HG02763 (cell line): ENCODE data around the gene SYT15.

ENCODE experiments used
- ATAC-seq: cut with Tn5 transposase; IDR thresholded peaks from one replicate; pipeline ENCODE4 v1.9.1; 2021; ENCODE audit warnings: mild to moderate bottlenecking, moderate library complexity; ENCODE audit not compliant: unreplicated experiment

The SYT15 gene

DNA sequence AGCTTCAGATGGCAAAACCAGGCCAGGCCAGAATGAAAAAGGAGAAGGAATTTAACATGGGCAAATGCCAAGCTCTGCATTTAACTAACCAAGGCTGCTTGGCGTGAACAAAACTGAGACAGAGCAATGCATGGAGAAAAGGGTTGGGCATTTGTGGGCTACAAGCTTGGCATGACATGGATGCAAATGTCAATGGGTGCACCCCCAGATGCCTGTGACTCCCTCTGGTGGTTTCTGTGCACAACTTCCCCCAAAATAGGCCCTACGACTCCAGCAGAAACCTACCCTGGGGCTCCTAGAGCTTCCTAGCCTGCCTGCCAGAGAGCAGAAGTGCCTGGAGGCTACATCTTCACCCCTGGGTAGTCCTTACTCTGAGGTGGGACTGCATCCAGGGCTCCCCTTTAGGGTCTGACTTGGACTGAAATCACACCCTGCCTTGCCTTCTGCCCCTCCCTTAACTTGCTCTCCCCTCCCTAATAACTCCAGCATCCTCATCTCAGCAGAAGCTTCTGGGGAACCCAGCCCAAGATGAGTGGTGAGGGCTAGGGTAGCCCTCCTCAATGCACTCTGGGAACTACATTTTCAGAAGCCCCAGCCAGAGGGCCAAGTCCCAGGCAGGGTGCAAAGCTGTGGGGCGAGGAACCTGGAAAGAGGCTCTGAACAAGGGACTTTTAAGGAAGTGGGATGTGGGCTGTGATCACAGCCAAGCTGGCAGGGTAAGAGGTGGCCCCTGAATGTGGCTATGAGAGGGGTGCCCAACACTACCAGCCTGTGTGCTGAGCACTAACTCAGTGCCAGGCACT is 33.7 kb upstream of the SYT15 start:
- ATAC-seq, result no peak

- no peak for ATAC-seq
Measured at GRCh38 chr10:46545861-46546590, 32.9 kb upstream of the SYT15 start.

- no peak for ATAC-seq
Measured at GRCh38 chr10:46546591-46547540, 32.1 kb upstream of the SYT15 start.

DNA sequence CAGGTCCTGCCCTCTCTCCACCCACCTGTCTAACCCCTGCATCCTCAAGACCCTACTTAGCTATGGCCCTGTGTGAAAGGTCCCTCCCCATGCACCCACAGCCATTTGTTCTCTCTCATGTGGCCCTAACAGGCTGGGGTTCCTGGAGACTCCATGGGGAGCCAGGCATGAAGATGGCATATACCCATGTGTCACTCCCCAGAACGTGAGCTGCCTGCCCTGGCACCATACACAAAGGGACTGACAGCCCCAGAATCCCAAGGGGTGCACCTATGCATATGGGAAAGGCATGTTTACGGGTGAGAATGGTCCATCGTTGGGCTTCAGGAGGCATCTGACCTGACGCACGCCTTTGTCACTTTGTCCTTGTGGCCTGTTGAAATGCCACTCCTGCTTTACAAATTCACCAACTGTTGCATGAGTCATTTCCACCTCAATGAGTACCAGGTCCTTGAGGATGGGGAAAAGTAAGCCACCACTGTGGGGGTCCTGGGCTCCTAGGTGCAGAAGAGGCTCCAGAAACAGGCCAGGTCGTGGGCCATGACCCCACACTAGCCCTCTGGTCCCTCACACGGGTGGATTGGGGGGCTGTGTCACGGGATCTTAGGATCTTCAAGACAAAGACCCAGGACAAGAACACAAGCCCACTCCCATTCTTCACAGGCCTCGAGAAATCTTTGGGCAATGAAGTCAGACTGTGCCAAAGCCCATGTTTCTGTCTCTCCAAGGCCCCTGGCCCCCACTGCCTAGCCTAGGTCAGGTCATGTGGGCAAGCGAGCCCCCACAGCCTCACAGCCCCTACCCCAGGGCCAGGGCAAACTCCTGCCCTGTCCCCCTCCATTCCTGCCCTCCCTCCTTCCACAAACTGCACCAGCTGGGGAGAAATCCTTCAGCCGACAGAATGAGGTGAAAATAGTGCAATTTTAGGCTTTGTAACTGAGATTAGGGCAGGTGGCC is 31.1 kb upstream of the SYT15 start:
- ATAC-seq, result no peak

- no peak for ATAC-seq
Measured at GRCh38 chr10:46548498-46549090, 30.3 kb upstream of the SYT15 start.

DNA sequence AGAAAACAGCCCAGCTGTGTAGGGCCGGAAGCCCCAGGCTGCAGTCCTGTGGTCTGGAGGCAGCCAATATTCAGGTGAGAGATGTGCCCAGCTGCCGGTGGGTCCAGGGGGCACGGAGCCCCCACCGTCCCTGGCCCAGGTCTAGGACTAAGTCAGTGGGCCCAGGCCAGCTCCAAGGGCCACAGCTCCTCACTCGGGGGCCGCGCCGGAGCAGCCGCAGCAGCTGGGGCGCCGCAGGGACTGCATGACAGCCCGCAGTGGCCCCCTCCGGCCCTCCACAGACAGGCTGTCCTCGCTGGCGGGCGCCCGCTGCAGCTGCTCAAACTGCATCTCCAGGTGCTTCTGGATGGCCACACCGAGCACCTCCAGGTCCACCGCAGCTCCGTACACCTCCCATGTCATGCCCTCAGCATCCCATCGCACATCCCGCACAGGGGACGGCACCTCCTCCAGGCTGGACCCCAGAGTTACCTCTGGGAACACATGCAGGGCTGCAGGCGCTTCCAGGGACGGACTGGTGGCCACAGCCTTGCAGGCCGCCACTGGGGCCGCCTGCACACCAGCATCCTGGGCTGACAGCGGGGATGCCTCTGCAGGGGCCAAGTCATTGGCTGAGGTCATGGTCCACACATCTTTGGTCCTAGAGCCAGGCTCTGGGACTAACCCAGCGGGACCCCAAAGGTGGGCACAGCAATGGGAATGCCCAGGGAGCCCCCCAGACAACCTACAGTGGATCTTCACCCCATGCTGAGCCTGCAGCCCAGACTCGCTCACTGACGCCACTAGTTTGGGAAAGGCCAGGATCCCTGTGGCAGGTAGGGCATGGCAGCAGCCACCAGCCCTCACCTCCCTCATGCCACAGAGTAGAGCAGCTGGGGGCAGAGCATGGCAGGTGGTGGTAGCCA is 29.5 kb upstream of the SYT15 start:
- no peak for ATAC-seq

DNA sequence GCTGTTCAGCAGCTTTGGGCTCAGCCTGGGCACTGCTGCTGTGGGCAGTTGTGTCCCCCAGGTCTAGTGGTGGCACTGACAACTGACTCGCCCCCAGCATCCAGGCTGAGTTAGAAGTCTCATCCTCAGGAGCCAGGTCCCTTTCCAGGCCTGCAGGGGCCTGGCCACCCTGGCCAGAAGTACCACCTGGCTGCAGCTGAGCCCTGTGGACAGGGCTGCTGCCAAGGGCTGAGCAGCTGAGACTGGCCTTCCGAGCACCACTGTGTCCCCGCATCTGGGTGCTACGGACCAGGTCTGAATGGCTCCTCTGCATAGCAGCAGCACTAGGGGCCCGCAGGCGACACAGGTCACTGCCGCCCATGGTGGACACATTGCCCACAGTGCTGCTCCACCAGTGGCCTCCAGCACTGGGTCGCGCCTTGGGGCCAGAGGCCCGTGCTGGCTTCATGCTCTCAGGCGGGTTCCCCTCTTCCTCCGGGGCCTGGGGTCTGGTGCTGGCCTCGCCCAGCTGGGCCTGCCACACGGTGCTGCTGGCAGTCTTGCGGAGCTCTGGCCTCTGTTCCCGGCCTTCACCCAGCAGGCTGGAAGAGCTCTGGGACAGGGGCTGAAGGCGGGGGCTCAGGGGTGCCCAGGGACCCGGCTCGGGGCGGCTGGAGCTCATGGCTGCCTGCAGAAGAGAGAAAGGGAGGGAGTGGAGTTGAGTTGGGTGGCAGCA is 28.7 kb upstream of the SYT15 start:
- no peak for ATAC-seq

DNA sequence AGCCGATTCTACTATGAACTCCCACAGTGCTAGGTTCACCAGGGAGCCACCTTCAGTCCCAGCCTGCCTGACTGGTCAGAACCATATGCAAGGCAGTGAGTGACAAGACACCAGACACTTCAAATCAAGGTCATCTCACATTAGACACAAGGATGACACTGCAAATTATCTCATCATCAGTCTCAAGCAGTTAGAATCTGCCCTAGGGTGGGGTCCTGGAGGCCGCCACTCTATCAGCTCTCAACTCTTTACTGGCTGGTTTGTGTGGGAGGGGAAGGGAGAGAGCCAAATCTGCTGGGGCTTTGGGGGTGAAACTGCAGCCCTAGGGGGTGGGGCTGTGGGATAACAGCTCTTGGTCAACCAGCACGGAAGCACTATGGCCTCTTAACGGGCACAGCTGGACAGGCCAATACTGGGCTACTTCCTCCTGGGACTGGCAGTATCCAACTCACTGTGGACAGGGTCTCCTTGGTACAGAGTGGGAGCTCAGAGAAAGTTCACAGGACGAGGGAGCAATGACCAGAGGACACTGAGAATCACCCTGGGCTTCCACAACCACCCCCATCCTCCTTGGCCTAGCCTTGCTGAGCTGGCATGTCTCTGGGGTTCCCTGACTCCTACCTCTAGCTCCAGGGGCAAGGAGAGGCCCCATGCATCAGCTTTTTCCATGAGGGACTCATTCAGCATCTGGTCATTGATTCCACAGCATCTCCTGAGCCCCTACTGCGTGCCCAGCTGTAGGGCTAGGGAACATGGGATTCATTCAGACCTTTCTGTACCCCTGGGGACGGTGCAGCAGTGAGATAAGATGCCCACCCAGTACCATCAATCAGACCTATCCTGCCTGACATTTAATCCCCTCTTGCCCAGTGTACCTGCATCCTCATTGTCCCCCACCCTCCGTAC is 27.9 kb upstream of the SYT15 start:
- ATAC-seq, result no peak

DNA sequence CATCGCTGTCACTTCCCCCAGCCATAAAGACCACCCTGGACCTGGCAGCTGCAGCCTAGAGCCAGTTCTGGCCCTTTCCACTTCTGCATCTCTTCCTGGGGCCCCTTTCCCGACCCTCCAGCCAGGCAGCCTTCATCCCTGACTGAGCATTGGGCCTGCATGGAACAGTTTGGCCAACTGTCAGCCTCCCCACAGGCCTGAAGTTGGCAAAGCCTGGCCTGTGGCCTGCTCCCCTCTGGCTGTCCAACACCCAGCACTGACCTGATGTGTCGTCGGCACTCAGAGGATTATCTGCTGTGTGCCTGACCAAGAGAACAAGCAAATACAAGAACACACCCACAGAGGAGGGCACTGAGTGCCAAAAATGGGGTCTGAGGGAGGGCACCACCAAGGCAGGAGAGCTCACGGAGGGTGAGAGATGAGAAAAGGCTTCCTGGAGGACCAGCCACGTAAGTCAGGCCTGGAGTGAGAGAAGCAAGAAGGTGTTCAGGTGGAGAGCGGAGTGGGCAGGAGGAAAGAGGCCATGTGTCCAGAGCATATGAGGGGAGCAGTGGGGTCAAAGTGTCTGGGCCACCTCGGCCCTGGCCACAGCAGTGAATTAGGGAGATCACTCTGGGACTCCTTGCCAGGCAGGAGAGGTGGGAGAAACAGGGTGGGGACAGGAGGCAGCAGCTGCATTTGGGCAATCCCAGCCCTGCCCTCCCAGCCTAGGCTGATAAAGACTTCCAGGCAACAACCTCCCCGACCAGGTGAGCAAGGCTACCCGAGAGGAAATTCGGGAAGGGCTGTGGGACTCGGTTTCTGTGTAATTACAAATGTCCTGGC is 27.0 kb upstream of the SYT15 start:
- no peak for ATAC-seq

- ATAC-seq, result no peak
Measured at GRCh38 chr10:46552526-46553237, 26.2 kb upstream of the SYT15 start.

DNA sequence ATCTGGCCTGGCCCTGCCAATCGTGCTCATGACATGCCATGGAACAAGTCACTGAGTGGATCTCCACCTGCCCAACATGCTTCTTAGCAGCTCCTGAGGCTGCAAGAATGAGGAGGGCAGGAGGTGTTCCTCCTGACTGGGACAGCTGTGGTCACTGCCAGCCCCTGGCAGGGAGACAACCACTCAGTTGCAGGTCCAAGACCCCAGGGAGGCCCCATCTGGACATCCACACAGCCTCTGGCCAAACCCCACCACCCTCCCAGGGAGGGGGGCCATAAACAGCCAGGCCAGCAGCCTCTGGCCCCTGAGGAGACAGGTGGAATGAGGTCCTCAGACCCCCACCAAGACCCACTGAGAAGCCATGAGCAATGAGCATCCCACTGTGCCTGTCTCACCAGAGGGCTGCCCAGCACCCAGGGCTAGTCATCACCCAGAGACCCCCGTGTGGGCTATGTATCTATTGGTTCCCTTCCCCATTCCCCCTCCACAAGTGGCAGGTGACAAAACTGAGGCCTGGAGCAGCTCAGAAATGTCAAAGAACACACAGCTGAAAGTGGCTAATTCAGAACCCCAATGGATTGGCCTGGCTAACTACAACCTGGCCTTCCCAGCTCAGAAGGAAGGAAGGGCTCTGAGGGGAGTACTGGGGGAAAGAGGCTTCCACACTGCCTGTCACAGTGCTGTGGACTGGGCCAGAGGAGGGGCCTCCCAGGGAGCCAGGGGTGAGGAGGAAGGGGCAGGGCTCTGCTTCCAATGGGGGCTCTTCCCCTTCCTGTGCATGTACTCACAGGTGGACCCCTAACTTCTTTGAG is 25.5 kb upstream of the SYT15 start:
- no peak for ATAC-seq

DNA sequence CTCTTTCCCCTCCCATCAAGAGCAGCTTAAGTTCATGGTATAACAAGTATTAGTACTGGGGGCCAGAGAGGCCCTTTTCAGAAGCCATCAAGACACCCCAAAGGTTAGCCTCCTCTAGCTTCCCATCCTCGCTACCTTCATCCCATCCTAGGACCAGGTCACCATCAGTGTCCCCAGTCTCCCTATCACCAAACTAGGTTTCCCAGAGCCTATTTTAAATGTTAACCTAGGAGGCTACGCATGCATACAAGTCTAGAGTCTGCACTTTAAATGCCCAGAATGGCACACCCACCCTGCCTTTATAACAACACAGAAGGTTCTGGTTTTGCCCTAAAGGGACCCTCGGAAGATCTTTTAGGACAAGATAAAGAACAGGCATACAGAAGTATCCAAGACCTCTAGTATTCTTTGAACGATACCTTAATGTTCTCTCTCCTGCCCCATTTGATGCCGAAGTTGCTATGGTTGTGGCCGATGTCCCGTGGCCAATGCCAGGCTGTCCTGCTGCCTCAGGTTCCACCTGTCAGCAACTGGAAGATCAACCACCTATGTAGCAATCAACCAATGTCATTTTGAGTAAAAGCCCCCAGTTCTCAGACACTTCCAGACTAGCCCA is 24.7 kb upstream of the SYT15 start:
- ATAC-seq, result no peak

DNA sequence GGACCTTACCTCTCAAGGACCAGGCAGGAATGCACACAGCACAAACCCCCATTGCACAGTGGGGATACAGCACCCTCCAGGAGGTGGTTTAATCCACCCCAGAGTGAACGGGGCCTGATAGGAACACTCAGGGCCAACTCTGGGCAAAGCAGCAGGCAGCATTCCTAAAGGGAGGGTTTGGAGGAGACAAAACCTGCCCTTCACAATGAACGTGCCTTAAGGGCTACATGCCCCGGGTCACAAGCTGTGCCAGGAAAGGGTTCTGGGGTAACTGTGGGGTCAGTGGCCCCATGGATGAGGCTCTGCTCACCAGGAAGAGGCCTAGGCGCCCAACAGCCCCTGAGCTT is 23.6 kb upstream of the SYT15 start:
- no peak for ATAC-seq

DNA sequence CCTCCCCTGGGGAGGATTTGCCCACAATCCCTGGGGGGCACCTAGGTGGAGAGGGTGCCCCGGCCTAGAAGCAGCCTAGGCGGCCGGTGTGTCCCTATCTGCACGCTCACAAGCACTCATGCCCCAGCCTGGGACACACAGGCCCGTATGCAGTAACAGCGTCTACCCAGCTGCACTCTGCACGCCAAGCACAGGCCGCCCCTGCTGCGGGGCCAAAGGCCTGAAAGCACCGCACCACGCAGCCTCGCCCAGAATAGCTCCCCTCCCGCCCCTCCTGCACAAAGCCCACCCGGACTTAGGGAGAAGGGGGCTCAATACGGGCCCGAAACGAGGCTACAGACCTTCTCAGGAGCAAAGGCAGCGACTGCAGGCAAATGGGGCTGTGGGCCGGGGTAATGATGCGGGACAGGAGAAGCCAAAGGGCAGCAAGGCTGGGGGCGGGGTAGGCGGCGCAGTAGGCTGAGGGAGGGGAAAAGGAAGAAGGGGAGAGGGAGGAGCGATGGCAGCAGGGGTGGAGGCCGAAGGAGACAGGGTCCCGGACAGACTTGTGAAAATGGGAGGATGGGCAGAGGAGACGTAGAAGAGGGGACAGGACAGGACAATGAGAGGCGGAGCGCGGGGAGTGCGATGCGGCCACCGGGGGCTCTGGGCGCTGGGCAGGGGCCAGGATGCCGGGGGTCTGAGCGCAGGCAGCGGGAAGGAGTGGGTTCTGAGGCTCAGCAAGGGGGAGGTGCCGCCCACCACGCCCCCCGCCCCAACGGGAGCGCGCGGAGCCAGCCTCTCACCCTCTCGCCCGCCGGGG is 23.0 kb upstream of the SYT15 start:
- ATAC-seq, result no peak
